Effector memory CD8-positive, alpha-beta T cell (primary cell): Measurements from ENCODE around the gene HOXD11.

Source experiments
- ATAC-seq: fragments of 150-1000 bp; cut with Tn5 transposase; replicated peaks from 2 replicates; pipeline ENCODE4 v1.10.0; 2021; ENCODE audit warnings: mild to moderate bottlenecking, moderate library complexity
- DNase-seq, 3 experiments: peaks; one replicate each; pipeline ENCODE4 v3.0.0; 2021
- H3K27ac Mint-ChIP-seq, 2 donors: one replicate each; pipeline ENCODE4 v1.8.0; 2022; ENCODE audit warnings: mild to moderate bottlenecking in 2 of 2, mixed read lengths in 2 of 2, moderate library complexity in 2 of 2
- H3K27me3 Mint-ChIP-seq, 2 donors: one replicate each; pipeline ENCODE4 v1.8.0; 2022; ENCODE audit warnings: mixed read lengths in 2 of 2
- H3K36me3 Mint-ChIP-seq: one replicate; pipeline ENCODE4 v1.8.0; 2022; ENCODE audit warnings: mild to moderate bottlenecking, moderate library complexity, mixed read lengths; ENCODE audit not compliant: insufficient read depth
- H3K4me1 Mint-ChIP-seq, 2 donors: one replicate each; pipeline ENCODE4 v1.8.0; 2022; ENCODE audit warnings: low read depth in 2 of 2, mixed read lengths in 2 of 2
- H3K4me3 Mint-ChIP-seq, 2 donors: one replicate each; pipeline ENCODE4 v1.8.0; 2022; ENCODE audit warnings: mild to moderate bottlenecking in 2 of 2, mixed read lengths in 2 of 2, moderate library complexity in 2 of 2
- H3K9me3 Mint-ChIP-seq, 2 donors: one replicate each; pipeline ENCODE4 v1.8.0; 2022; ENCODE audit warnings: mixed read lengths in 2 of 2

HOXD11 gene

DNA sequence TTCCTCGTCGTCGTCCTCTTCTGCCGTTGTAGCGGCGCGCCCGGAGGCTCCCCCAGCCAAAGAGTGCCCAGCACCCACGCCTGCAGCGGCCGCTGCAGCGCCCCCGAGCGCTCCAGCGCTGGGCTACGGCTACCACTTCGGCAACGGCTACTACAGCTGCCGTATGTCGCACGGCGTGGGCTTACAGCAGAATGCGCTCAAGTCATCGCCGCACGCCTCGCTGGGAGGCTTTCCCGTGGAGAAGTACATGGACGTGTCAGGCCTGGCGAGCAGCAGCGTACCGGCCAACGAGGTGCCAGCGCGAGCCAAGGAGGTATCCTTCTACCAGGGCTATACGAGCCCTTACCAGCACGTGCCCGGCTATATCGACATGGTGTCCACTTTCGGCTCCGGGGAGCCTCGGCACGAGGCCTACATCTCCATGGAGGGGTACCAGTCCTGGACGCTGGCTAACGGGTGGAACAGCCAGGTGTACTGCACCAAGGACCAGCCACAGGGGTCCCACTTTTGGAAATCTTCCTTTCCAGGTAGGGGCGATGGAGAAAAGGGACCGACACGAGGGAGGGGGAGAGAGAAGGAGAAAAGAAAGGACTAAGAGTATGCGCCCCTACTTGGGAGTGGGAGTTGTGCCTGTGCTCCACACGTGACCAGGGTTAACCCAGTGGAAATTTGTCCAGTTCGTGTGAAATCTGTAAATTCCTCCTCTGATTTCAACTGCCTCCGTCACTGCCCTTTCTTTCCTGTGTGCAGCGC, 13.8 kb upstream of the HOXD11 start:
- no peaks in the 10 kb centered on the region for H3K9me3 Mint-ChIP-seq
- H3K27me3 Mint-ChIP-seq = peaks cover 87 to 96% of the 10 kb centered on the region in 2 donors
- H3K27ac Mint-ChIP-seq = no peak overlapping the region
- peak overlapping the region; percentile 43 to 51 for H3K4me3 Mint-ChIP-seq
- H3K4me1 Mint-ChIP-seq = peaks cover 25 to 27% of the 10 kb centered on the region in 2 donors
- H3K36me3 Mint-ChIP-seq = peaks cover 29% of the 10 kb centered on the region
- no peak for DNase-seq
- ATAC-seq = no peak

- Mint-ChIP-seq H3K27me3 (peaks cover 88 to 96% of the 10 kb centered on the region in 2 donors), H3K9me3 (no peaks in the 10 kb centered on the region), H3K36me3 (peaks cover 25% of the 10 kb centered on the region), H3K4me3 (peak overlapping the region in 1 of 2 donors; percentile 6), H3K4me1 (peaks cover 23 to 26% of the 10 kb centered on the region in 2 donors), H3K27ac (no peak overlapping the region)
- no peak for DNase-seq
- ATAC-seq = no peak
These were observed 13.2 kb upstream of the HOXD11 start for GRCh38 chr2:176093898-176094249.

DNA sequence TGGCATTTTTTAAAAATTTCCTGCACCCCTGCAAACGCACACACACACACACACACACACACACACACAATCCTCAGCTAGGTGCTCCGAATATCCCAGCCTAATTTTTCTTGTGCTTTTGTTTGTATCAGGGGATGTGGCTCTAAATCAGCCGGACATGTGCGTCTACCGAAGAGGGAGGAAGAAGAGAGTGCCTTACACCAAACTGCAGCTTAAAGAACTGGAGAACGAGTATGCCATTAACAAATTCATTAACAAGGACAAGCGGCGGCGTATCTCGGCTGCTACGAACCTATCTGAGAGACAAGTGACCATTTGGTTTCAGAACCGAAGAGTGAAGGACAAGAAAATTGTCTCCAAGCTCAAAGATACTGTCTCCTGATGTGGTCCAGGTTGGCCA, 12.7 kb upstream of the HOXD11 start:
- Mint-ChIP-seq H3K27me3 (peaks cover 88 to 96% of the 10 kb centered on the region in 2 donors), H3K4me3 (no peak overlapping the region), H3K27ac (no peak overlapping the region), H3K9me3 (no peaks in the 10 kb centered on the region), H3K4me1 (peaks cover 23 to 26% of the 10 kb centered on the region in 2 donors), H3K36me3 (peaks cover 29% of the 10 kb centered on the region)
- DNase-seq (no peak), ATAC-seq (no peak)

- DNase-seq (no peak), ATAC-seq (no peak)
- Mint-ChIP-seq H3K4me1 (peaks cover 23 to 26% of the 10 kb centered on the region in 2 donors), H3K27ac (no peak overlapping the region), H3K36me3 (peaks cover 34% of the 10 kb centered on the region), H3K9me3 (no peaks in the 10 kb centered on the region), H3K4me3 (no peak overlapping the region), H3K27me3 (peaks cover 88 to 96% of the 10 kb centered on the region in 2 donors)
These were observed 11.7 kb upstream of the HOXD11 start for GRCh38 chr2:176095421-176095820.

DNA sequence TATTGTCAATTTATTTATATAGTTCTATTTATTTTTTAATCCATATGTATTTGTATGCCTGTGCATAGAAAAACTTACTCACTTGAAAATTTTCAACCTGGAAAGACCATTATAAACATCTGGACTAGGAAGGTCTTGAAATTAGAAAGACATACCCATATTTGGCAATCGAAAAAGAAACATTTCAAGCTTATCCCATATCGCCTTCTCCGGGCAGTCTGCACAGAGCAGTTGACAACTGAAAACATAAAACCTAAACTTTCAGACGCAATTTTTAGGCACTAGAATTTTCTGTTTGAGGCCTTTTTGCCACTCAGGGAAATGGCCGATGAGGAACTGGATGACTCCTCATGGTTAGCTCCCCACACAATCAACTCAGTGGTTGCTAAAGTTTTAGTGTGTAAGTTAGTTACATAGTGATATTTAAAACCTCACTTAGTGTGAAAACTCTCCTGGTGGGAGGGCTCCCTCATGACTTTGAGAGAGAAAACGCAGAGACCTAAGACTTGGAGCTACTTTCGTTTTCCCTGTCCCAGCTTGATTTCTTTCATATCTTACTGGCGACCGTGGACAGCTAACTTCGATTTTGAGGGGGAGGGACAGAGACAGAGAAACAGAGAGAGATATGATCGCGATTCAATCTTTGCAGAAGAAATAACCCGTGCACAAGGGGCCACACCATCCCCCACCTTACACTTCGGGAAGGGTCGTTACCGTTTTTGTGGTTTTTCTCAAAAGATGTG, 10.7 kb upstream of the HOXD11 start:
- Mint-ChIP-seq H3K27ac (no peak overlapping the region), H3K4me3 (peak overlapping the region; percentile 74 to 79), H3K9me3 (no peaks in the 10 kb centered on the region), H3K4me1 (peaks cover 23 to 26% of the 10 kb centered on the region in 2 donors), H3K36me3 (peaks cover 38% of the 10 kb centered on the region), H3K27me3 (peaks cover 86 to 96% of the 10 kb centered on the region in 2 donors)
- DNase-seq (no peak), ATAC-seq (peak; percentile 17)

GRCh38 chr2:176096986-176097819, 9.9 kb upstream of the HOXD11 start:
- ATAC-seq (peak; percentile 85), DNase-seq (peak; percentile 49 to 54 (median 51))
- H3K9me3 Mint-ChIP-seq = no peaks in the 10 kb centered on the region
- H3K4me1 Mint-ChIP-seq = peaks cover 19 to 21% of the 10 kb centered on the region in 2 donors
- H3K27ac Mint-ChIP-seq = peak overlapping the region; percentile 4 to 32
- peaks cover 30% of the 10 kb centered on the region for H3K36me3 Mint-ChIP-seq
- peaks cover 86 to 96% of the 10 kb centered on the region in 2 donors for H3K27me3 Mint-ChIP-seq
- H3K4me3 Mint-ChIP-seq = peak overlapping the region; percentile 74 to 79

DNA sequence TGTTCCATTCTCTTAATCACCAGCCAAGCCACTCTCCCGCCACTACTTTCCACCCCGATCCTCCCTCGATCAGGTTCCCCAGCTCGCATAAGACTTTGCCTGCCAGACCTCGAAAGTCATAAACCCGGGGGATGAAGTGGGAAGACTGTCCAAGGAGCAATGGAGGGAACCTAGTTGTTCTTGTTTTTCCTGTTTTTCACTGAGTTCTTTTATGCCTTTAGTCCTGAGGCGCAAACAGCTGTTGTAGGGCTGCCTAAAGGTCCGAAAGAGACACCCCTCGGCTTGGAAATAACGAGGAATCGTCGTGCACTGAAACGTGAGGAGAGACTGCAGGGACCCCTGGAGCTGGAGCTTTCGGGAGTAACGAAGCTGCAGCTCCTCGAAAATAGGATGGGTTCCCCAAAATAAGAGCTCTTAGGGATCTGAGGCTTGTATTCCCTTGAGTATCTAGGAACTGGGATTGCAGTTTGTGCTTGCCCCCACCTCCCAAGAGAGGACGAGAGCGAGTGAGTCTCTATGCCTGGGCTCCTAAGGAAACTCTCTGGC, 9.2 kb upstream of the HOXD11 start:
- Mint-ChIP-seq H3K36me3 (peaks cover 30% of the 10 kb centered on the region), H3K27ac (peak overlapping the region; percentile 4 to 32), H3K9me3 (no peaks in the 10 kb centered on the region), H3K4me3 (peak overlapping the region; percentile 74 to 79), H3K4me1 (peaks cover 19 to 21% of the 10 kb centered on the region in 2 donors), H3K27me3 (peaks cover 92 to 99% of the 10 kb centered on the region in 2 donors)
- DNase-seq = no peak
- no peak for ATAC-seq

DNA sequence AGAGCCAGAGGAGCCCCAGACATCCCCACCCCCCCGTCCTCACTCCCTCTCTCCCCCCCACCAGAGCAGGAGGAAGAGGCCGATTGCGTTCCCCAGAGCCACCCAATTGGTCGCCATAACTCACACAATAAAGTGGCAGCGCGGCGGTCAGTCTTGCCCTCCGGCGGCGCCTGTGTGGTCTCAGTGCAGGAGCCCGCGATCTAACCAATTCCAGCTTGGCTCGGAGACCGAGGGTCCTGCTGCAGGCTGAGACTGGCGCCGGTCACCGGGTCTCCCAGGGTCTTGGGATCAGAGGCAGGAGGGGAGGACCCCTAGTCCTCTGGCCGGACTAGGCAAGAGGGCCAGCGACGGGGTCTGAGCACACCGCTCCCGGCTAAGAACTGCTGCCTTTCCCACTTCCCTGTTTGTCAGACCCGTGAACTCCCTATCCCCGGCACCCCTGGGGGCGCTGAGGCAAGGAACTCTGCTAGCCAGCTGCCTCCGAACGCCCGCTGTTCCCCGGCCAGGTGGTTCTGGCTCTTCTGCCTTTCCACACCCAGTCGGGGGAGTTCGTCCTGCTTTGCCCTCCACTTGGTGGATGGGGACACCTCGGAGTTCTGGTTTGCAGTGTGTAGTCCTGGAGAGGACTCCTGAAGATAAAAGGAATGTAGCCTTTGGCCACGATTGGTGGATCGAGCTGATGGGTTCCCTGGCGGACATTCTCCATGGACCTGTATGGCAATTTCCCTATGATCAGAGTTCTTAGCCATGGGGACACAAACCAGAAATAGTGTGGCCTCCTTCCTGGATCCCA, 8.5 kb upstream of the HOXD11 start:
- peaks cover 15% of the 10 kb centered on the region in 2 donors for H3K4me1 Mint-ChIP-seq
- no peak overlapping the region for H3K4me3 Mint-ChIP-seq
- no peak for DNase-seq
- ATAC-seq = no peak
- H3K9me3 Mint-ChIP-seq = no peaks in the 10 kb centered on the region
- peaks cover 93 to 99% of the 10 kb centered on the region in 2 donors for H3K27me3 Mint-ChIP-seq
- no peak overlapping the region for H3K27ac Mint-ChIP-seq
- H3K36me3 Mint-ChIP-seq = peaks cover 24% of the 10 kb centered on the region

- no peak for DNase-seq
- no peaks in the 10 kb centered on the region for H3K9me3 Mint-ChIP-seq
- H3K4me3 Mint-ChIP-seq = no peak overlapping the region
- peaks cover 24% of the 10 kb centered on the region for H3K36me3 Mint-ChIP-seq
- H3K27me3 Mint-ChIP-seq = peaks cover 92 to 99% of the 10 kb centered on the region in 2 donors
- ATAC-seq = no peak
- no peak overlapping the region for H3K27ac Mint-ChIP-seq
- H3K4me1 Mint-ChIP-seq = peaks cover 15 to 19% of the 10 kb centered on the region in 2 donors
These were observed 7.8 kb upstream of the HOXD11 start for GRCh38 chr2:176099159-176099727.

GRCh38 chr2:176099728-176100546, 7.1 kb upstream of the HOXD11 start, which contains the start of gene HOXD12:
Gene HOXD12, plus strand, starts transcription at chr2:176099795. Its CDS starts 7 bp downstream, at chr2:176099802.
- no peak within 1 kb of the TSS for H3K4me3 Mint-ChIP-seq
- no peak within 1 kb of the TSS for H3K27ac Mint-ChIP-seq
- no peak for DNase-seq
- peaks cover 92 to 99% of the 10 kb centered on the region in 2 donors for H3K27me3 Mint-ChIP-seq
- peaks cover 31% of the 10 kb centered on the region for H3K36me3 Mint-ChIP-seq
- ATAC-seq = no peak
- no peaks in the 10 kb centered on the region for H3K9me3 Mint-ChIP-seq
- peaks cover 15 to 24% of the 10 kb centered on the region in 2 donors for H3K4me1 Mint-ChIP-seq

GRCh38 chr2:176100547-176101140, 6.4 kb upstream of the HOXD11 start:
- peaks cover 35% of the 10 kb centered on the region for H3K36me3 Mint-ChIP-seq
- no peak overlapping the region for H3K4me3 Mint-ChIP-seq
- no peak overlapping the region for H3K27ac Mint-ChIP-seq

More at GRCh38 chr2:176100547-176101140, 6.4 kb upstream of the HOXD11 start:
- ATAC-seq (no peak), DNase-seq (no peak)
- H3K4me1 Mint-ChIP-seq = peaks cover 15 to 30% of the 10 kb centered on the region in 2 donors
- H3K27me3 Mint-ChIP-seq = peaks cover 92 to 99% of the 10 kb centered on the region in 2 donors
- H3K9me3 Mint-ChIP-seq = no peaks in the 10 kb centered on the region
